SK-N-SH treated with all-trans-retinoic acid at 6 μM for 48 hours (cell line): ENCODE data around the gene RBM44.
"Not testable (repeated sequence)": the region's sequence is repeated elsewhere in the genome, so short reads cannot be mapped to it uniquely, and the experiment has no call there.

Experiments
- ATAC-seq: fragments of 200-7000 bp; cut with Tn5 transposase; 3 replicates; pipeline ENCODE4 v1.9.1; 2020; ENCODE audit warnings: mild to moderate bottlenecking, moderate library complexity
- ARNTL ChIP-seq: fragments of 450-650 bp; formaldehyde crosslinking; IDR thresholded peaks from 2 replicates; pipeline ENCODE4 v1.5.0; 2020; ENCODE audit warnings: low read depth, mild to moderate bottlenecking, moderate library complexity, borderline replicate concordance
- CREB5 ChIP-seq: fragments of 250-450 bp; sonication (Bioruptor Pico); IDR thresholded peaks from 2 replicates; pipeline ENCODE4 v1.5.1; 2020; ENCODE audit warnings: low read depth, mild to moderate bottlenecking, moderate library complexity
- CSDC2 ChIP-seq: fragments of 250-450 bp; sonication (Bioruptor Pico); IDR thresholded peaks from 2 replicates; pipeline ENCODE4 v1.5.0; 2020; ENCODE audit warnings: mild to moderate bottlenecking, moderate library complexity
- CSRNP3 ChIP-seq: fragments of 250-450 bp; sonication (Bioruptor Pico); IDR thresholded peaks from 2 replicates; pipeline ENCODE4 v1.5.1; 2021; ENCODE audit warnings: mild to moderate bottlenecking, moderate library complexity
- ESRRG ChIP-seq: fragments of 250-450 bp; sonication (Bioruptor Pico); IDR thresholded peaks from 2 replicates; pipeline ENCODE4 v1.6.1; 2021; ENCODE audit warnings: mild to moderate bottlenecking
- GLIS3 ChIP-seq: fragments of 250-450 bp; sonication (Bioruptor Pico); IDR thresholded peaks from 2 replicates; pipeline ENCODE4 v1.5.0; 2020; ENCODE audit warnings: mild to moderate bottlenecking, moderate library complexity
- OSR1 ChIP-seq: fragments of 250-450 bp; sonication (Bioruptor Pico); IDR thresholded peaks from 2 replicates; pipeline ENCODE4 v1.8.0; 2022; ENCODE audit warnings: moderate library complexity, mild to moderate bottlenecking, inconsistent platforms
- PATZ1 ChIP-seq: fragments of 250-450 bp; sonication (Bioruptor Pico); IDR thresholded peaks from 2 replicates; pipeline ENCODE4 v1.8.0; 2020; ENCODE audit warnings: mild to moderate bottlenecking, moderate library complexity, borderline replicate concordance
- POU6F1 ChIP-seq: fragments of 250-450 bp; sonication (Bioruptor Pico); IDR thresholded peaks from 2 replicates; pipeline ENCODE4 v1.8.0; 2021; ENCODE audit warnings: low read depth, mild to moderate bottlenecking, moderate library complexity, borderline replicate concordance
- PPARA ChIP-seq: fragments of 250-450 bp; sonication (Bioruptor Pico); IDR thresholded peaks from 2 replicates; pipeline ENCODE4 v1.5.0; 2020; ENCODE audit warnings: mild to moderate bottlenecking, borderline replicate concordance
- RARB ChIP-seq: fragments of 250-450 bp; sonication (Bioruptor Pico); IDR thresholded peaks from 2 replicates; pipeline ENCODE4 v1.8.0; 2021; ENCODE audit warnings: mild to moderate bottlenecking, moderate library complexity
- SNAI2 ChIP-seq: fragments of 250-450 bp; sonication (Bioruptor Pico); IDR thresholded peaks from 2 replicates; pipeline ENCODE4 v1.5.0; 2020; ENCODE audit warnings: mild to moderate bottlenecking, moderate library complexity
- TCF4 ChIP-seq: fragments of 250-450 bp; sonication (Bioruptor Pico); IDR thresholded peaks from 2 replicates; pipeline ENCODE4 v1.8.0; 2021; ENCODE audit warnings: mild to moderate bottlenecking, moderate library complexity, borderline replicate concordance
- TOX ChIP-seq: fragments of 250-450 bp; sonication (Bioruptor Pico); IDR thresholded peaks from 2 replicates; pipeline ENCODE4 v1.8.0; 2021; ENCODE audit warnings: mild to moderate bottlenecking, moderate library complexity, borderline replicate concordance
- TSHZ2 ChIP-seq: fragments of 250-450 bp; sonication (Bioruptor Pico); IDR thresholded peaks from 2 replicates; pipeline ENCODE4 v1.5.0; 2020; ENCODE audit warnings: mild to moderate bottlenecking, moderate library complexity
- ZC3H10 ChIP-seq: fragments of 250-450 bp; sonication (Bioruptor Pico); IDR thresholded peaks from 2 replicates; pipeline ENCODE4 v1.5.1; 2021; ENCODE audit warnings: mild to moderate bottlenecking, moderate library complexity
- ZFP30 ChIP-seq: fragments of 450-650 bp; formaldehyde crosslinking; IDR thresholded peaks from 2 replicates; pipeline ENCODE4 v1.5.0; 2022; ENCODE audit warnings: mild to moderate bottlenecking, moderate library complexity
- ZNF565 ChIP-seq: fragments of 450-650 bp; formaldehyde crosslinking; conservative IDR thresholded peaks from 2 replicates; pipeline ENCODE4 v1.5.0; 2020; ENCODE audit warnings: low read depth, mild to moderate bottlenecking, moderate library complexity
- ZNF70 ChIP-seq: fragments of 450-650 bp; formaldehyde crosslinking; IDR thresholded peaks from 2 replicates; pipeline ENCODE4 v1.5.0; 2020; ENCODE audit warnings: mild to moderate bottlenecking, moderate library complexity
- ZNF8 ChIP-seq: fragments of 450-650 bp; formaldehyde crosslinking; IDR thresholded peaks from 2 replicates; pipeline ENCODE4 v1.5.0; 2020; ENCODE audit warnings: mild to moderate bottlenecking, moderate library complexity

Gene RBM44

GRCh38 chr2:237841051-237841450 is 42.5 kb downstream of the RBM44 start:
- no peak for TF ChIP-seq ZFP30 (CRISPR knock-in tag)
- TF ChIP-seq TCF4 (CRISPR knock-in tag) = no peak
- ATAC-seq = no peak

- not testable (repeated sequence) for ATAC-seq
These were observed 50.4 kb downstream of the RBM44 start for GRCh38 chr2:237848940-237849339.

- ATAC-seq = no peak
- TF ChIP-seq OSR1 (CRISPR knock-in tag) = no peak
- no peak for TF ChIP-seq RARB (CRISPR knock-in tag)
- TF ChIP-seq PATZ1 (CRISPR knock-in tag) = no peak
- TF ChIP-seq ZNF70 (CRISPR knock-in tag) = no peak
- TF ChIP-seq POU6F1 (CRISPR knock-in tag) = no peak
- TF ChIP-seq CSDC2 (CRISPR knock-in tag) = no peak
- TF ChIP-seq CSRNP3 (CRISPR knock-in tag) = no peak
- TF ChIP-seq GLIS3 (CRISPR knock-in tag) = no peak
- TF ChIP-seq ARNTL (CRISPR knock-in tag) = no peak
- no peak for TF ChIP-seq CREB5 (CRISPR knock-in tag)
- no peak for TF ChIP-seq ZNF565 (CRISPR knock-in tag)
- no peak for TF ChIP-seq TCF4 (CRISPR knock-in tag)
- TF ChIP-seq TOX (CRISPR knock-in tag) = no peak
- TF ChIP-seq ZNF8 (CRISPR knock-in tag) = no peak
- TF ChIP-seq PPARA (CRISPR knock-in tag) = no peak
- TF ChIP-seq TSHZ2 (CRISPR knock-in tag) = no peak
- no peak for TF ChIP-seq ZC3H10 (CRISPR knock-in tag)
These were observed 55.7 kb downstream of the RBM44 start for GRCh38 chr2:237854295-237854694.

- TF ChIP-seq ZNF565 (CRISPR knock-in tag) (no peak), PPARA (CRISPR knock-in tag) (no peak), ARNTL (CRISPR knock-in tag) (no peak), ESRRG (no peak), SNAI2 (no peak), RARB (CRISPR knock-in tag) (no peak), ZC3H10 (CRISPR knock-in tag) (no peak)
- no peak for ATAC-seq
These were observed 59.2 kb downstream of the RBM44 start for GRCh38 chr2:237857791-237858190.
